ENCODE measurements around the gene SPI1. TPM values are rescaled to one million over a fixed set of nuclear protein-coding genes. Genes with fewer than 3 reads are reported as not detected.

The SPI1 gene
- total and polyA plus RNA-seq, 12 donors, result 2.7 to 79.2 (median 41.8) TPM

DNA sequence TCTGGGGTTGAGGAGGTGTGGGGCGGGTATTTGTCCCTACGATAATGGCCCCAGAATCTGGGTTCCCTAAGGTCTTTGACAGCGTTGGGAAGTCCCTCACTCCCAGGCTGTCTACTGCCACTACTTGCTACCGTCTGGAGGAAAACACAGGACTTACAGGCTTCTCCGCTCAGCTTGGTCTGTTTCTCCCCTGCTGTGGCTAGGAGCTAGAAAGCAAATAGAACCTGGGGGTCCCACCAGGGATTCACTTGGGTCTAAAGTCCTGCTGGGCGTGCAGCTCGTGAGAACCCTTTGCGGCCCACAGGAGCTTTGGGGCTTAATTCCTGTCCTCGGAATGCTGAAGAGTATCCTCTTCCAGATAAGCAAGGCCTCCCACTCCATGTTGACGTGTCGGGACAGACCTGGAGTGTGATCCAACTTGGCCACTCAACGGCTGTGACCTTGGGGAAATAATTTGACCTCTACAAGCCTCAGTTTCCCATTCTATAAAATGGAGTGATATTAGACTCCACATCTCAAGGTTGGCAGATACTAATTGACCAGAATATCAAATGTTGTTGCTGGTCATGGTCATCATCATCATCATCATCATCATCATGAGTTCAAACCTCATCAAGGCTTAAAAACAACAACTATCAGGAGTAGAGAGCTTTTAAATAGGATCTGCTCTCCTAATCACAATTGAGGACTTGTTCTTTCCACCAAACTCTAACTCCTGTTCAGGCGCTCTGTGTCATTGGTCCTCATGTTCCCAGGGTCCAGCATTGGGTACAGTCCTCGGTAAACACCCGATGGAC lies 24.2 kb downstream of the SPI1 start:
- 72 to 85% (median 82%) methylated on average over 10 to 15 of the region's 15 CpGs for WGBS, 4 donors
- no peak for TF ChIP-seq POLR2A (IDR thresholded peaks at IDR 0.05)
- TF ChIP-seq, protein P1, sequence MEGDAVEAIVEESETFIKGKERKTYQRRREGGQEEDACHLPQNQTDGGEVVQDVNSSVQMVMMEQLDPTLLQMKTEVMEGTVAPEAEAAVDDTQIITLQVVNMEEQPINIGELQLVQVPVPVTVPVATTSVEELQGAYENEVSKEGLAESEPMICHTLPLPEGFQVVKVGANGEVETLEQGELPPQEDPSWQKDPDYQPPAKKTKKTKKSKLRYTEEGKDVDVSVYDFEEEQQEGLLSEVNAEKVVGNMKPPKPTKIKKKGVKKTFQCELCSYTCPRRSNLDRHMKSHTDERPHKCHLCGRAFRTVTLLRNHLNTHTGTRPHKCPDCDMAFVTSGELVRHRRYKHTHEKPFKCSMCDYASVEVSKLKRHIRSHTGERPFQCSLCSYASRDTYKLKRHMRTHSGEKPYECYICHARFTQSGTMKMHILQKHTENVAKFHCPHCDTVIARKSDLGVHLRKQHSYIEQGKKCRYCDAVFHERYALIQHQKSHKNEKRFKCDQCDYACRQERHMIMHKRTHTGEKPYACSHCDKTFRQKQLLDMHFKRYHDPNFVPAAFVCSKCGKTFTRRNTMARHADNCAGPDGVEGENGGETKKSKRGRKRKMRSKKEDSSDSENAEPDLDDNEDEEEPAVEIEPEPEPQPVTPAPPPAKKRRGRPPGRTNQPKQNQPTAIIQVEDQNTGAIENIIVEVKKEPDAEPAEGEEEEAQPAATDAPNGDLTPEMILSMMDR (IDR thresholded peaks at IDR 0.05), result no peak
- H3K4me3 ChIP-seq, result no peak overlapping the region
- H3K36me3 ChIP-seq (replicated peaks in 1 of 2), result no peaks in the 10 kb centered on the region
- H3K27me3 ChIP-seq, result no peaks in the 10 kb centered on the region
- no peaks in the 10 kb centered on the region for H3K9me3 ChIP-seq (replicated peaks in 1 of 3)
- DNase-seq, result peak in 1 of 7 donors; percentile 20
- intact Hi-C loops (cut with DNase I), result loop anchor here (5.0 to 10.0 kb wide), 2 partner anchors 89 to 177 kb away; partner anchors contain the start of gene ARFGAP2 (in 1 of the 2)
- H3K27ac ChIP-seq, result no peak overlapping the region
- peaks cover 21% of the 10 kb centered on the region in 2 donors for H3K4me1 ChIP-seq (replicated peaks in 1 of 2)

DNA sequence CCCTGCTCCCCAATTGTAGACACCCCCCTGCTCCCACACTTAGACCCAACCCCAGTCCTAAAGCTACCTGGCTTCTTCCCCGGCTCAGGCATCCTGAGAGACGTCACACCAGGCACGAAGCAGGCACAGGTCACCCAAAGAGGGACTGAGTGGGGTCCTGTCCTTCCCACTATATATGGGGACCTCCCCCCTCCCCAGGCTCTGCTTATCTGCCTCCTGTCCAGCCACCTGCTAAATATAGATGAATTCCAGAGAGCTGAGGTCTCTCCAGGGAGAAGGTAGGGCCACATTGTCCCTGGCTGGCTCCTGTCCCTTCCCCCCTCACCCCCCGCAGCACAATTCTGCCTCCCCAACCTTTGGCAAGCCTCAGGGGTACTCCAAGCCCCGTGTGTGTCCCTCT lies 25.8 kb downstream of the SPI1 start, which contains the start of gene MYBPC3:
Gene MYBPC3, minus strand, starts transcription at position 147 of the 400 bp plus-strand sequence. Its CDS starts 55 bp downstream, at position 92.
- Histone ChIP-seq H3K4me1 (replicated peaks in 1 of 2) (peaks cover 21% of the 10 kb centered on the region in 2 donors), H3K27ac (peak within 1 kb of the TSS in 4 of 5 donors; percentile 39 to 79 (median 58)), H3K36me3 (replicated peaks in 1 of 2) (no peaks in the 10 kb centered on the region), H3K4me3 (no peak within 1 kb of the TSS), H3K9me3 (replicated peaks in 1 of 3) (no peaks in the 10 kb centered on the region), H3K27me3 (no peaks in the 10 kb centered on the region)
- TF ChIP-seq POLR2A (IDR thresholded peaks at IDR 0.05), result no peak
- TF ChIP-seq, protein P1 (IDR thresholded peaks at IDR 0.05), result no peak
- WGBS, 4 donors, result 66 to 80% (median 71%) methylated on average over 4 to 5 of the region's 5 CpGs
- intact Hi-C loops (cut with DNase I), result loop anchor here (5.0 to 10.0 kb wide), 2 partner anchors 88 to 175 kb away; partner anchors contain the start of gene ARFGAP2 (in 1 of the 2)
- peak in 1 of 7 donors; percentile 20 for DNase-seq

DNA sequence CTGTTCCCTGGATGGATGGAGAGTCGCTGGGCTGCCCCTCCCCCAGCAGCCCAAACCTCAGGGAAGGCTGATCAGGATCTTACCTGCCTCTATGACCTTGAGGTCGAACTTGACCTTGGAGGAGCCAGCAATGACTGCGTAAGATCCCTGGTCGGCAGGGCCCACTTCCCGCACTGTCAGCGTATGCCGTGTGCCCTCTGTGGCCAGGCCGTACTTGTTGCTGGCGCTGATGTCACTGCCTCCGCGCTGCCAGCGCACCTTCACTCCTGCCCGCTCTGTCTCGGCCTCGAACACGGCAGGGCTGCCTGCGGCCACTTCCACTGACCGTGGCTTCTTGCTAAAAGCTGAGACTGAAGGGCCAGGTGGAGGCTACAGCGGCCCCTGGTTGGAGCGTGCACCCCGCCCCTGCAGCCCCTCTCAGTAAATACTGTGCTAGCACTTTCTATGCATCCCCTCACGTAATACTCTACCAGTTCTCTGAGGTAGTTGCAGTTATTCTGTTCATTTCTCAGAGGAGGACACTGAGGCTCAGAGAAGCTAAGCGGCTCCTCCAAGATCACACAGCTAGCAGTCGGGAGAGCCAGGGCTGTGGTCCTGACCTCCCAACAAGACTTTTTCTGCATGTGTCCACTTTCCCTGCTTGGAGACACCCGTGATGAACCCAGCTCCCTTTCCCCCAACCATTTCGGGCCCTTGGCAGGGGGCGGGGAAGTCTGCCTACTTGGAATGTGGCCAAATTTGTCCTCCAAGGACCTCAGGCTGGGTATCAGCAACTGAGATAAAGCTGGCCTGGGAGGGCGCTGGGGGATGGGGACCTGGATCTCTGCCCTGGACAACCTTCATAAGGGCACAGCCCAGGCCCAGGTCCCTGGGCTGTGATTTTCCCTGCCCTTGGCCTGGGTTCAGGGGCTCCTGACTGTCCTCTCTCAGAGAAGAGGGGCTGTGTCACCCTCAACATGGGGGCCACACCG lies 26.9 kb downstream of the SPI1 start:
- peak overlapping the region in 4 of 5 donors; percentile 39 to 79 (median 58) for H3K27ac ChIP-seq
- H3K4me1 ChIP-seq (replicated peaks in 1 of 2), result peaks cover 21% of the 10 kb centered on the region in 2 donors
- intact Hi-C loops (cut with DNase I), result loop anchor here (5.0 to 10.0 kb wide), 2 partner anchors 87 to 174 kb away; partner anchors contain the start of gene ARFGAP2 (in 1 of the 2)
- TF ChIP-seq, protein P1 (IDR thresholded peaks at IDR 0.05), result no peak
- TF ChIP-seq POLR2A (IDR thresholded peaks at IDR 0.05), result no peak
- no peaks in the 10 kb centered on the region for H3K36me3 ChIP-seq (replicated peaks in 1 of 2)
- DNase-seq, result peak; percentile 65 to 88 (median 83)
- WGBS, 4 donors, result 48 to 63% (median 50%) methylated on average over 18 to 29 of the region's 29 CpGs
- H3K27me3 ChIP-seq, result no peaks in the 10 kb centered on the region
- no peaks in the 10 kb centered on the region for H3K9me3 ChIP-seq (replicated peaks in 1 of 3)
- peak overlapping the region in 1 of 4 donors; percentile 17 for H3K4me3 ChIP-seq
